ENCODE measurements around the gene RPS15. TPM values are rescaled to one million over a fixed set of nuclear protein-coding genes. Genes with fewer than 3 reads are reported as not detected.

Gene RPS15
- total RNA-seq, 2 donors from 2014 or later, result 714 to 737 TPM

DNA sequence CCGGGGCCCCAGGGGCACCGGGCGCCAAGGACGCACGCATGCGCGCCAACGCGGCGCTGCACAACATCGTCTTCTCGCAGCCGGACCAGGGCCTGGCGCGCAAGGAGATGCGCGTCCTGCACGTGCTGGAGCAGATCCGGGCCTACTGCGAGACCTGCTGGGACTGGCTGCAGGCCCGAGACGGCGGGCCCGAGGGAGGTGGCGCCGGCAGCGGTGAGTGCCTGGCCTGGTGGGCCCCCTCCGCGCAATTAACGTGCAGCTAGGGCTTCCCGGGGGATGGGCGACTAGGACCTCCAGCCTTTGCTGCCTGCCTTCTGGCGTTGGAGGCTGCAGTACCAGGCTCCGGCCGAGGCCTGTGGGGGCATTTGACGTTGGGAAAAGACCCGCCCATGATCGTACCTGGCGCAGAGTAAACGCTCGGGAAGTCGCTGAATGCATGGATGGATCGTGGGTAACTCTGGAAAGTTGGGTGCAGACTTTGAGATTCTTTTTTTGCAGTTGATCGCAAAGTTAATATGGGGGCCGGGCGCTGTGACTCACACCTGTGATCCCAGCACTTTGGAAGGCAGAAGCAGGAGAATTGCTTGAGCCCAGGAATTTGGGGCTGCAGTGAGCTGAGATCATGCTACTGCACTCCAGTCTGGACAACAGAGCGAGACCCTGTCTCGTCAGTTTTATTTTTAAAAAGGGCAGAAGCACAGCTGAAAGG is 19.0 kb downstream of the RPS15 start:
- intact Hi-C loops (cut with DNase I), result loop anchor here in 1 of 2 donors (10.0 kb wide), 1 partner anchor 172 kb away; the partner anchor contains the start of gene EFNA2
- DNase-seq, result no peak
- no peak for ATAC-seq

DNA sequence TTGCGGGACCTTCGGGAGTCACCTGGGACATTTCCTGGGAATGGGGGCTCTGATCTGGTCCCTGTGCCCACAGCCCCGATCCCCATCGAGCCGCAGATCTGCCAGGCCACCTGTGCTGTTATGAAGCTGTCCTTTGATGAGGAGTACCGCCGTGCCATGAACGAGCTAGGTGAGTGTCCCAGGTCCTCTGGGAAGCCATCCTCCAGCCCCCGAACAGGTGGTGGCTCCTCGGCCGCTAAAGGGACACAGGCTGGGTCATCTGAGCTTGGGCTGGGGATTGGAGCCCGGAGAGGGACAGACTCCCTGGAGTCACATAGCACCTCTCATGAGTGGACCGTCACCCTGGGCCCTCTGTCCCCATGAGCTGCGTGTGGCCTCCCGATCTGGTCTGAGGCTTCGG is 19.7 kb downstream of the RPS15 start:
- no peak for ATAC-seq

DNA sequence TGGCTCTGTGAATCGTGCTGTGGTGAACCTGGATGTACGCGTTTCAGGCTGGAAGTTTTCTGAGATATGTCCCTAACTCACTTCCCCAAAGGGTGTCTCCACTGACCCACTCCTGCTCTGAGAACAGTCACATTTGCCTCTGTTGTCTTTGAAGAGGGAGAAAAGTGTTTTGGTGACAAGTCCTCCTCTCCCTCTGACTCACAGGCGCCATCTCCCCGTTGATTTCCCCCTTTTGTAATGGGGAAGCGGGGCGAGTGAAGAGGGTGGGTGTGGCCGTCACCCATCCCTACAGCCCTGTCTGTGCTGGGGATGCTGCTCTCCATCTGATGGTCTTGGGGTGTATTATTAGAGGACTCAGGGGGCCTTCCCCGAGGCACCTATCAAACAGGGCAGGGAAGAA is 21.3 kb downstream of the RPS15 start:
- no peak for DNase-seq
- intact Hi-C loops (cut with DNase I), result loop anchor here in 1 of 2 donors (10.0 kb wide), 1 partner anchor 175 kb away; the partner anchor contains the start of gene EFNA2
- no peak for ATAC-seq

More for the DNA sequence above, 19.7 kb downstream of the RPS15 start:
- intact Hi-C loops (cut with DNase I), result loop anchor here in 1 of 2 donors (10.0 kb wide), 1 partner anchor 173 kb away; the partner anchor contains the start of gene EFNA2
- no peak for DNase-seq

DNA sequence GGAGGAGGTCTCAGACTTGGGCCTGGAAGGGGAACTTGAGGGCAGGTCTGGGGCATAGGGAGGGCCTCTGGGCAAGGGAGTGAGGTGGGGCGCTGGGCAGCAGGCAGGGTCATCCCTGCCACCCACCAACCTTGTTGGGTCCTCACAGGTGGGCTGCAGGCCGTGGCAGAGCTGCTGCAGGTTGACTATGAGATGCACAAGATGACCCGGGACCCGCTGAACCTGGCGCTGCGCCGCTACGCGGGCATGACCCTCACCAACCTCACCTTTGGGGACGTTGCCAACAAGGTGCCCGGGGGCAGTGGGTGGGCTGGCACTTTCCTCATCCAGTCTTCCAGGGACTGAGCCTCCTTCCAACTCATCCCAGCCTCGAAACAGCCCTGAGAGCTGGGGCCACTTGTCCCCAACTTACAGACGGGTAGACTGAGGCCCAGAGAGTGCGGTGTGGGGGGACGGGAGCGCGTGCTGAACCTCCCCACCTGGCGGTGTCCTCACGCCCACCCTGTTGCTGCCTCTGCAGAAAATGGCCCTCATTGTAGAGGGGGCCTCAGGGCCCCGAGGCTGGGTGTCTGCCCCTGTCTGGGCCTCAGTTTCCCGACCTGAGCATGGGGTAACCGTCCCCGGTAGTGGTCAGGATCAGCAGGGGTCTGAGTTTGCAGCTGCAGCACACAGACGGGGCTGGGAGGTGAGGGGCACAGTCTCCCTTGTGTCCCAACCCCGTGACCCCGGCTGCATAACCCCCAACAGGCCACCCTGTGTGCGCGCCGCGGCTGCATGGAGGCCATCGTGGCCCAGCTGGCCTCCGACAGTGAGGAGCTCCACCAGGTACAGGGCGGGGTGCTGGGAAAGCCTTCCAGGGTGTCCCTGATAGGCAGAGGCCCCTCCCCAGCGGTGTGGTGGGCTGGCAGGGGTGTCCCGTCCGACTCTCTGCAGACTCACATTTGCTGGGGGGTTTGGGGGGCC is 22.1 kb downstream of the RPS15 start:
- ATAC-seq (no peak), DNase-seq (no peak)
- intact Hi-C loops (cut with DNase I), result no loop called here

DNA sequence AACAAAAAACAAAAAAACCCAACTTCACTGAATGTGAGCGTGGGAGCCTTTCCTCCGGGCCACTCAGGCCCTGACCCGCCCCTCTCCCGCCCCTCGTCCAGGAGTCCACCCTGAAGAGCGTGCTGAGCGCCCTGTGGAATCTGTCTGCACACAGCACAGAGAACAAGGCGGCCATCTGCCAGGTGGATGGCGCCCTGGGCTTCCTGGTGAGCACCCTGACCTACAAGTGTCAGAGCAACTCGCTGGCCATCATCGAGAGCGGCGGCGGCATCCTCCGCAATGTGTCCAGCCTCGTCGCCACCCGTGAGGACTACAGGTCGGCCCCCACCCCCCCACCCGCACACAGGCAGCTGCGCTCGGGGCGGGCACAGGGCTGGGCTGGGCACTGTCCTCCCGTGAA is 23.7 kb downstream of the RPS15 start:
- ATAC-seq, result no peak
- no peak for DNase-seq
- intact Hi-C loops (cut with DNase I), result no loop called here

DNA sequence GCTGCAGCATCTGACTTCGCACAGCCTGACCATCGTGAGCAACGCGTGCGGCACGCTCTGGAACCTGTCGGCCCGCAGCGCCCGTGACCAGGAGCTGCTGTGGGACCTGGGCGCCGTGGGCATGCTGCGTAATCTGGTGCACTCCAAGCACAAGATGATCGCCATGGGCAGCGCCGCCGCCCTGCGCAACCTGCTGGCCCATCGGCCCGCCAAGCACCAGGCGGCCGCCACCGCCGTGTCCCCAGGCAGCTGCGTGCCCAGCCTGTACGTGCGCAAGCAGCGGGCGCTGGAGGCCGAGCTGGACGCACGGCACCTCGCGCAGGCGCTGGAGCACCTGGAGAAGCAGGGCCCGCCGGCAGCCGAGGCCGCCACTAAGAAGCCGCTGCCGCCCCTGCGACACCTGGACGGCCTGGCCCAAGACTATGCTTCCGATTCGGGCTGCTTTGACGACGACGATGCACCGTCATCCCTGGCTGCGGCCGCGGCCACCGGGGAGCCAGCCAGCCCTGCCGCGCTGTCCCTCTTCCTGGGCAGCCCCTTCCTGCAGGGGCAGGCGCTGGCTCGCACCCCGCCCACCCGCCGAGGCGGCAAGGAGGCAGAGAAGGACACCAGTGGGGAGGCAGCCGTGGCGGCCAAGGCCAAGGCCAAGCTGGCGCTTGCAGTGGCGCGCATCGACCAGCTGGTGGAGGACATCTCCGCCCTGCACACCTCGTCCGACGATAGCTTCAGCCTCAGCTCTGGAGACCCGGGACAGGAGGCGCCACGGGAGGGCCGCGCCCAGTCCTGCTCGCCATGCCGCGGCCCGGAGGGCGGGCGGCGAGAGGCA is 27.2 kb downstream of the RPS15 start:
- peak in 1 of 2 donors; percentile 27 for ATAC-seq
- DNase-seq, result no peak
- intact Hi-C loops (cut with DNase I), result no loop called here

DNA sequence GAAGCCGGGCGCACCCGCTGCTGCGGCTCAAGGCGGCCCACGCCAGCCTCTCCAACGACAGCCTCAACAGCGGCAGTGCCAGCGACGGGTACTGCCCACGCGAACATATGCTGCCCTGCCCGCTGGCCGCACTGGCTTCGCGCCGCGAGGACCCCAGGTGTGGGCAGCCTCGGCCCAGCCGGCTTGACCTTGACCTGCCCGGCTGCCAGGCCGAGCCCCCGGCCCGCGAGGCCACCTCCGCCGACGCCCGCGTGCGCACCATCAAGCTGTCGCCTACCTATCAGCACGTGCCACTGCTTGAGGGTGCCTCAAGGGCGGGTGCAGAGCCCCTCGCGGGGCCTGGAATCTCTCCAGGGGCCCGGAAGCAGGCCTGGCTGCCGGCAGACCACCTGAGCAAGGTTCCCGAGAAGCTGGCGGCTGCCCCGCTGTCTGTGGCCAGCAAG is 27.8 kb downstream of the RPS15 start:
- intact Hi-C loops (cut with DNase I), result no loop called here
- no peak for ATAC-seq
- no peak for DNase-seq

DNA sequence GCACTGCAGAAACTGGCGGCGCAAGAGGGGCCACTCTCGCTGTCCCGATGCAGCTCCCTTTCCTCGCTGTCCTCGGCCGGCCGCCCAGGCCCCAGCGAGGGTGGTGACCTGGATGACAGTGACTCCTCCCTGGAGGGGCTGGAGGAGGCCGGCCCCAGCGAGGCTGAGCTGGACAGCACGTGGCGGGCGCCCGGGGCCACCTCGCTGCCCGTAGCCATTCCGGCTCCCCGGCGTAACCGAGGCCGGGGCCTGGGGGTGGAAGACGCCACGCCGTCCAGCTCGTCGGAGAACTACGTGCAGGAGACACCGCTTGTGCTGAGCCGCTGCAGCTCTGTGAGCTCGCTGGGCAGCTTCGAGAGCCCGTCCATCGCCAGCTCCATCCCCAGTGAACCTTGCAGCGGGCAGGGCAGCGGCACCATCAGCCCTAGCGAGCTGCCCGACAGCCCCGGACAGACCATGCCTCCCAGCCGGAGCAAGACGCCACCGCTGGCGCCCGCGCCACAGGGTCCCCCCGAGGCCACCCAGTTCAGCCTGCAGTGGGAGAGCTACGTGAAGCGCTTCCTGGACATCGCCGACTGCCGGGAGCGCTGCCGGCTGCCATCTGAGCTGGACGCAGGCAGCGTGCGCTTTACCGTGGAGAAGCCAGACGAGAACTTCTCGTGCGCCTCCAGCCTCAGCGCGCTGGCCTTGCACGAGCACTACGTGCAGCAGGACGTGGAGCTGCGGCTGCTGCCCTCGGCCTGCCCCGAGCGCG is 28.4 kb downstream of the RPS15 start:
- ATAC-seq (no peak), DNase-seq (no peak)
- intact Hi-C loops (cut with DNase I), result no loop called here

DNA sequence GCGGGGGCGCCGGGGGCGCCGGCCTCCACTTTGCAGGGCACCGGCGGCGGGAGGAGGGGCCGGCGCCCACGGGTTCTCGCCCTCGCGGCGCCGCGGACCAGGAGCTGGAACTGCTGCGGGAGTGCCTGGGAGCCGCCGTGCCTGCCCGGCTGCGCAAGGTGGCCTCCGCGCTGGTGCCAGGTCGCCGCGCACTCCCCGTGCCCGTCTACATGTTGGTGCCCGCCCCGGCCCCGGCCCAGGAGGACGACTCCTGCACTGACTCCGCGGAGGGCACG is 29.0 kb downstream of the RPS15 start:
- intact Hi-C loops (cut with DNase I), result no loop called here
- ATAC-seq (no peak), DNase-seq (no peak)

DNA sequence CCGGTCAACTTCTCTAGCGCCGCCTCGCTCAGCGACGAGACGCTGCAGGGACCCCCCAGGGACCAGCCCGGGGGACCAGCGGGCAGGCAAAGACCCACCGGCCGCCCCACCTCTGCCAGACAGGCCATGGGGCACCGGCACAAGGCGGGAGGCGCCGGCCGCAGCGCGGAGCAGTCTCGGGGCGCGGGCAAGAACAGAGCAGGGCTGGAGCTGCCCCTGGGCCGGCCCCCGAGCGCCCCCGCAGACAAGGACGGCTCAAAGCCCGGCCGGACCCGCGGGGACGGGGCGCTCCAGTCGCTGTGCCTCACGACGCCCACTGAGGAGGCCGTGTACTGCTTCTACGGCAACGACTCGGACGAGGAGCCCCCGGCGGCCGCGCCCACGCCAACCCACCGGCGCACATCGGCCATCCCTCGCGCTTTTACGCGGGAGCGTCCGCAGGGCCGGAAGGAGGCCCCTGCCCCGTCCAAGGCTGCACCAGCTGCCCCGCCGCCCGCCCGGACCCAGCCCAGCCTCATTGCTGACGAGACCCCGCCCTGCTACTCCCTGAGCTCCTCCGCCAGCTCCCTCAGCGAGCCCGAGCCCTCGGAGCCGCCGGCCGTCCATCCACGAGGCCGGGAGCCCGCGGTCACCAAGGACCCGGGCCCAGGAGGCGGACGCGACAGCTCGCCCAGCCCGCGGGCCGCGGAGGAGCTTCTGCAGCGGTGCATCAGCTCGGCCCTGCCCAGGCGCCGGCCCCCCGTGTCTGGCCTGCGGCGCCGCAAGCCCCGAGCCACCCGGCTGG is 29.5 kb downstream of the RPS15 start:
- ATAC-seq (no peak), DNase-seq (no peak)
- intact Hi-C loops (cut with DNase I), result no loop called here

DNA sequence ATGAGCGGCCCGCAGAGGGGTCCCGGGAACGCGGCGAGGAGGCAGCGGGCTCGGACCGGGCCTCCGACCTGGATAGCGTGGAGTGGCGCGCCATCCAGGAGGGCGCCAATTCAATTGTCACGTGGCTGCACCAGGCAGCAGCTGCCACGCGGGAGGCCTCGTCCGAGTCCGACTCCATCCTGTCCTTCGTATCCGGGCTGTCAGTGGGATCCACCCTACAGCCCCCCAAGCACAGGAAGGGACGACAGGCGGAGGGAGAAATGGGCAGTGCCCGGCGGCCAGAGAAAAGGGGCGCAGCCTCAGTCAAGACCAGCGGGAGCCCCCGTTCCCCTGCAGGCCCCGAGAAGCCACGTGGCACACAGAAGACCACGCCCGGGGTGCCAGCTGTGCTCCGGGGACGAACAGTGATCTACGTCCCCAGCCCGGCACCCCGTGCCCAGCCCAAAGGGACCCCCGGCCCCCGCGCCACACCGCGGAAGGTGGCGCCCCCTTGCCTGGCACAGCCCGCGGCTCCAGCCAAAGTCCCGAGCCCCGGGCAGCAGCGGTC is 30.2 kb downstream of the RPS15 start:
- ATAC-seq, result no peak
- DNase-seq, result no peak
- intact Hi-C loops (cut with DNase I), result no loop called here

DNA sequence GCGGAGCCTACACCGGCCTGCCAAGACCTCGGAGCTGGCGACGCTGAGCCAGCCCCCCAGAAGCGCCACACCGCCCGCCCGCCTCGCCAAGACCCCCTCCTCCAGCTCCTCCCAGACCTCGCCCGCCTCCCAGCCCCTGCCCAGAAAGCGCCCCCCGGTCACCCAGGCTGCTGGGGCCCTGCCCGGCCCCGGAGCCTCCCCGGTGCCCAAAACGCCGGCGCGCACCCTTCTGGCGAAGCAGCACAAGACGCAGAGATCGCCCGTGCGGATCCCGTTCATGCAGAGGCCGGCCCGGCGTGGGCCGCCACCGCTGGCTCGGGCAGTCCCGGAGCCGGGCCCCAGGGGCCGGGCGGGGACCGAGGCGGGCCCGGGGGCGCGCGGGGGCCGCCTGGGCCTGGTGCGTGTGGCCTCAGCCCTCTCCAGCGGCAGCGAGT is 30.6 kb downstream of the RPS15 start:
- intact Hi-C loops (cut with DNase I), result no loop called here
- ATAC-seq (no peak), DNase-seq (no peak)

DNA sequence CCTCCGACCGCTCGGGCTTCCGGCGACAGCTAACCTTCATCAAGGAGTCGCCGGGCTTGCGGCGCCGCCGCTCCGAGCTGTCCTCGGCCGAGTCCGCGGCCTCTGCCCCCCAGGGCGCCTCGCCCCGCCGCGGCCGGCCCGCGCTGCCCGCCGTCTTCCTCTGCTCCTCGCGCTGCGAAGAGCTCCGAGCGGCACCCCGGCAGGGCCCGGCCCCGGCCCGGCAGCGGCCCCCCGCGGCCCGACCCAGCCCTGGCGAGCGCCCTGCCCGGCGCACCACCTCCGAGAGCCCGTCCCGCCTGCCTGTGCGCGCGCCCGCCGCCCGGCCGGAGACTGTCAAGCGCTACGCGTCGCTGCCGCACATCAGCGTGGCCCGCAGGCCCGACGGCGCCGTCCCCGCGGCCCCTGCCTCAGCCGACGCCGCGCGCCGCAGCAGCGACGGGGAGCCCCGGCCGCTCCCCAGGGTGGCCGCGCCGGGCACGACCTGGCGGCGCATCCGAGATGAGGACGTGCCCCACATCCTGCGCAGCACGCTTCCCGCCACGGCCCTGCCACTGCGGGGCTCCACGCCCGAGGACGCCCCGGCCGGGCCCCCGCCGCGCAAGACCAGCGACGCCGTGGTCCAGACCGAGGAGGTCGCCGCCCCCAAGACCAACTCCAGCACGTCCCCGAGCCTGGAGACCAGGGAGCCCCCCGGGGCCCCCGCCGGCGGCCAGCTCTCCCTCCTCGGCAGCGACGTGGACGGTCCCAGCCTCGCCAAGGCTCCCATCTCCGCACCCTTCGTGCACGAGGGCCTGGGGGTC is 31.3 kb downstream of the RPS15 start:
- peak in 1 of 2 donors; percentile 2 for ATAC-seq
- no peak for DNase-seq
- intact Hi-C loops (cut with DNase I), result no loop called here

DNA sequence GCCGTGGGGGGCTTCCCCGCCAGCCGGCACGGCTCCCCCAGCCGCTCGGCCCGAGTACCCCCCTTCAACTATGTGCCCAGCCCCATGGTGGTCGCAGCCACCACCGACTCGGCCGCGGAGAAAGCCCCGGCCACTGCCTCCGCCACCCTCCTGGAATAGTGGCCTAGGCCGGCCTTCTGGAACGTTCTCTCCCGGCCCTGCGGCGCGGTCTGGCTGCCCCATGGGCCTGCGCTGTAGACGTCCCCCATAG is 31.8 kb downstream of the RPS15 start:
- DNase-seq, result no peak
- ATAC-seq, result peak in 1 of 2 donors; percentile 5

DNA sequence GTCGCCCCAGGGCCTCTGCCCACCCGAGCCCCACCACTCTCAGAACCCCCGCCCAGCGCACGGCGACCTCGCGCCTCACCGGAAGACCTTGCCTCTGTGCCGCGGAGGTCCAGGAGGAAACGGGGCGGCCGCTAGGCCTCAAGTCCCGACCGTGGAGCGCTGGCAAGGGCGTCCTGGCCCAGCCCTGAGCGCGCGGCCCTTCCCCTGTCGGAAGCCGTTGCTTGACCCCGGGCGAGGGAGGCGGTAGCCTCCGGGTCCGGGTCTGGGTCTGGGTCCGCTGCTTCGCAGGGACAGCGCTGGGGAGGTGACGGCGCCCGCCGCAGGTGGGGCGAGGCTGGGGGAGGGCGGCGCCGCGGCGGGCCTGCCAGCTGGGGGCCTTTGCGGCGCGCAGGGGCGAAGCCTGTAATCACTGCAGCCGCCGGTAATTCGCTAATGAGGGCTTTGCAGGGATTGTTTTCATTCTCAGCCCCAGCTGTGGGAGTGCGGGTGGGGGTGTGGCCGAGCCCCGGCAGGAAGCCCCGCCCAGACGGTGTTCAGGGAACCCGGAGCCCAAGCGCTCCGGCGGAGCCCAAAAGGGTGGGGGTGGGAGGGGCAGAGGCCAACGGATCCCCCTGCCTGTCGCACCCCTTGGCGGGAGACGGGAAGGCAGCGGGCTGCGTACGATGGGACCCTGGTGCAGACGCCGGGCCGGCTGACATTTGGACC is 32.3 kb downstream of the RPS15 start:
- intact Hi-C loops (cut with DNase I), result no loop called here
- ATAC-seq, result peak; percentile 35 to 51
- peak; percentile 70 for DNase-seq

More for the DNA sequence above, 31.8 kb downstream of the RPS15 start:
- intact Hi-C loops (cut with DNase I), result no loop called here

DNA sequence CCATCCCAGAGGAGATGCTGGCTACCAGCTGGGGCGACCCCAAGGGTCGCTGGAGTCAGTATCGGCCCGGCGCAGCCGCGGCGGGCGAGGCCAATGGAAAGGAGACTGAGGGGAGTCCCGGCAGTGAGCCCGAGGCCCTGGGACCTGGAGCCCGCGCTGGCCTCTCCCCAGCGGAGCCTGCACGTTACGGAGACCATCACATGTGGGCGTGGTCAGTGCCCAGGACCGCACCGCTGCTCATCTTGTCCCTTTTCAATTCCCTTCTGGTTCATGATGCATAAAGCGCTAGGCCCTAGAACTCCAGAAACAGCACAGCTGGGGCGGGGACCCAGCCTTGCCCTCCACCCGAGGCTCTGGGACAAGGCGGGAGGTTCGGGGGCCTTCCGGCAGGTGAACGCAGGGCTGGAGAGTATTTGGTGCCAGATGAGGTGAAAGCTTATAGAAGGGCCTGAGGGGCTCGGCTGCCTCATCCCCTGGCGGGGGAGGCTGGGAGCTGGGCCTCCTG is 32.9 kb downstream of the RPS15 start:
- no peak for DNase-seq
- ATAC-seq, result peak in 1 of 2 donors; percentile 8
- intact Hi-C loops (cut with DNase I), result no loop called here

Data from left cardiac atrium (tissue), 4 donors.